CD8-positive, alpha-beta memory T cell (primary cell): ENCODE measurements around the gene PIGS. TPM values are rescaled to one million over a fixed set of nuclear protein-coding genes. Genes with fewer than 3 reads are reported as not detected.
"Not testable (repeated sequence)": the region's sequence is repeated elsewhere in the genome, so short reads cannot be mapped to it uniquely, and the experiment has no call there.

ENCODE experiments used
- CTCF ChIA-PET: fragments of 350-600 bp; sonication (Branson Sonifier 250); formaldehyde crosslinking; loops from one replicate; lab custom pipeline; 2021; ENCODE audit warnings: antibody characterized with exemption; lab: Charles Lee
- POLR2A ChIA-PET: fragments of 350-600 bp; sonication (Branson Sonifier 250); formaldehyde crosslinking; loops from one replicate; lab custom pipeline; 2021; ENCODE audit warnings: antibody characterized with exemption; lab: Charles Lee
- DNase-seq, 5 donors: peaks; one replicate each; pipeline versions ENCODE4 v3.0.0 to v3.0.0-alpha.2; 2020 to 2022; ENCODE audit warnings: mixed read lengths in 1 of 5
- H3K27ac ChIP-seq: one replicate; pipeline ENCODE4 v1.7.0; 2013; ENCODE audit warnings: low read depth, mild to moderate bottlenecking, low read length, moderate library complexity
- H3K27me3 ChIP-seq: 2 replicates; pipeline ENCODE4 v1.7.0; 2013; ENCODE audit warnings: low read length, mild to moderate bottlenecking; ENCODE audit not compliant: insufficient read depth, poor library complexity, severe bottlenecking
- H3K36me3 ChIP-seq: 2 replicates; pipeline ENCODE4 v1.7.0; 2013; ENCODE audit warnings: mild to moderate bottlenecking, low read length, moderate library complexity; ENCODE audit not compliant: insufficient read depth
- H3K4me1 ChIP-seq: 2 replicates; pipeline ENCODE4 v1.7.0; 2013; ENCODE audit warnings: mild to moderate bottlenecking, low read length, moderate library complexity; ENCODE audit not compliant: insufficient read depth
- H3K4me3 ChIP-seq: 2 replicates; pipeline ENCODE4 v1.7.0; 2013; ENCODE audit warnings: mild to moderate bottlenecking, low read length
- H3K9me3 ChIP-seq: 2 replicates; pipeline ENCODE4 v1.7.0; 2013; ENCODE audit warnings: mild to moderate bottlenecking, low read length
- H3K27ac Mint-ChIP-seq, 8 donors: one replicate each; pipeline ENCODE4 v1.8.0; 2020 to 2021; ENCODE audit warnings: mixed read lengths in 8 of 8, mild to moderate bottlenecking in 6 of 8, inconsistent platforms in 3 of 8, moderate library complexity in 3 of 8
- H3K27me3 Mint-ChIP-seq, 2 donors: one replicate each; pipeline ENCODE4 v1.8.0; 2020 to 2021; ENCODE audit warnings: mixed read lengths in 2 of 2, mild to moderate bottlenecking in 1 of 2, moderate library complexity in 1 of 2
- H3K36me3 Mint-ChIP-seq, 3 donors: one replicate each; pipeline ENCODE4 v1.8.0; 2020 to 2021; ENCODE audit warnings: mixed read lengths in 3 of 3, inconsistent platforms in 1 of 3, mild to moderate bottlenecking in 1 of 3
- H3K4me1 Mint-ChIP-seq, 3 donors: one replicate each; pipeline ENCODE4 v1.8.0; 2020 to 2021; ENCODE audit warnings: mixed read lengths in 3 of 3, inconsistent platforms in 1 of 3, mild to moderate bottlenecking in 1 of 3
- H3K4me3 Mint-ChIP-seq, 7 donors: one replicate each; pipeline ENCODE4 v1.8.0; 2020 to 2021; ENCODE audit warnings: mixed read lengths in 7 of 7, mild to moderate bottlenecking in 6 of 7, moderate library complexity in 4 of 7, inconsistent platforms in 2 of 7
- H3K9me3 Mint-ChIP-seq, 5 donors: one replicate each; pipeline ENCODE4 v1.8.0; 2020 to 2022; ENCODE audit warnings: mixed read lengths in 5 of 5, mild to moderate bottlenecking in 3 of 5, moderate library complexity in 2 of 5, inconsistent platforms in 1 of 5
- polyA plus RNA-seq: library from polyadenylated mRNA; unstranded; fragments of 300-500 nt; fragmentation: Illumina TruSeq; gene quantifications from one replicate; pipeline ENCODE4 v1.2.3, GENCODE V29; 2021
- total RNA-seq, 2 experiments: library from RNA; stranded (reverse); gene quantifications; one replicate each; pipeline ENCODE4 v1.2.3, GENCODE V29; 2021

Gene PIGS
- total and polyA plus RNA-seq, 3 experiments from 2014 or later, result 48.7 to 61.0 (median 50.0) TPM

GRCh38 chr17:28612531-28612930 lies 41.2 kb upstream of the PIGS start:
- Histone ChIP-seq H3K4me1 (no peaks in the 10 kb centered on the region), H3K9me3 (no peaks in the 10 kb centered on the region), H3K27me3 (no peaks in the 10 kb centered on the region), H3K4me3 (no peak overlapping the region), H3K36me3 (peaks cover 22% of the 10 kb centered on the region), H3K27ac (no peak overlapping the region)
- no peaks in the 10 kb centered on the region for H3K27me3 Mint-ChIP-seq
- H3K4me1 Mint-ChIP-seq, result peaks cover 0 to 6% (median 0%) of the 10 kb centered on the region in 3 donors
- peak overlapping the region in 6 of 8 donors; percentile 7 to 77 (median 58) for H3K27ac Mint-ChIP-seq
- ChIA-PET CTCF (interaction anchor here (0.8 to 5.3 kb wide), 8 partner anchors 11 to 117 kb away, joined by 3 to 37 read pairs (median 4); partner anchors contain the start of gene PIGS), POLR2A (interaction anchor here (0.7 to 1.2 kb wide), 2 partner anchors 13 to 32 kb away, joined by 3 read pairs; partner anchors contain the start of gene BLTP2)
- H3K36me3 Mint-ChIP-seq, result peaks cover 0 to 64% (median 8%) of the 10 kb centered on the region in 3 donors
- no peak overlapping the region for H3K4me3 Mint-ChIP-seq
- DNase-seq, result no peak
- no peaks in the 10 kb centered on the region for H3K9me3 Mint-ChIP-seq

GRCh38 chr17:28610376-28610775 lies 39.1 kb upstream of the PIGS start:
- Histone ChIP-seq H3K9me3 (no peaks in the 10 kb centered on the region), H3K36me3 (peaks cover under 1% of the 10 kb centered on the region), H3K27me3 (no peaks in the 10 kb centered on the region), H3K27ac (no peak overlapping the region), H3K4me3 (no peak overlapping the region), H3K4me1 (no peaks in the 10 kb centered on the region)
- Mint-ChIP-seq H3K9me3 (no peaks in the 10 kb centered on the region), H3K27me3 (no peaks in the 10 kb centered on the region), H3K27ac (peak overlapping the region in 4 of 8 donors; percentile 14 to 74 (median 60)), H3K4me1 (peaks cover 0 to 6% (median 0%) of the 10 kb centered on the region in 3 donors), H3K4me3 (no peak overlapping the region), H3K36me3 (peaks cover 0 to 47% (median 4%) of the 10 kb centered on the region in 3 donors)
- DNase-seq, result no peak
- ChIA-PET CTCF (interaction anchor here (1.4 to 5.3 kb wide), 3 partner anchors 9 to 115 kb away, joined by 4 to 37 read pairs (median 21); no protein-coding TSS in a partner anchor), POLR2A (interaction anchor here (0.7 kb wide), 1 partner anchor 38 kb away, joined by 4 read pairs; no protein-coding TSS in a partner anchor)

- CTCF ChIA-PET, result not testable (repeated sequence)
These were observed 32.7 kb upstream of the PIGS start for GRCh38 chr17:28604031-28604430.

GRCh38 chr17:28599311-28600184 lies 28.2 kb upstream of the PIGS start:
- peaks cover 0 to 5% (median 0%) of the 10 kb centered on the region in 3 donors for H3K36me3 Mint-ChIP-seq
- Histone ChIP-seq H3K36me3 (no peaks in the 10 kb centered on the region), H3K4me3 (peak overlapping the region; percentile 86), H3K4me1 (peaks cover 5% of the 10 kb centered on the region), H3K27ac (peak overlapping the region; percentile 99), H3K9me3 (no peaks in the 10 kb centered on the region), H3K27me3 (no peaks in the 10 kb centered on the region)
- no peaks in the 10 kb centered on the region for H3K9me3 Mint-ChIP-seq
- CTCF ChIA-PET, result interaction anchor here (1.3 to 2.4 kb wide), 2 partner anchors 13 to 29 kb away, joined by 9 to 10 read pairs; partner anchors contain the start of gene PIGS
- H3K27ac Mint-ChIP-seq, result peak overlapping the region; percentile 95 to 100 (median 99)
- H3K4me3 Mint-ChIP-seq, result peak overlapping the region; percentile 89 to 99 (median 93)
- POLR2A ChIA-PET, result interaction anchor here (0.7 to 3.4 kb wide), 13 partner anchors 14 to 264 kb away, joined by 3 to 39 read pairs (median 4); partner anchors contain the start of genes ALDOC, BLTP2, IFT20 and PIGS
- peak; percentile 35 to 82 (median 58) for DNase-seq
- H3K27me3 Mint-ChIP-seq, result no peaks in the 10 kb centered on the region
- peaks cover 19 to 25% (median 24%) of the 10 kb centered on the region in 3 donors for H3K4me1 Mint-ChIP-seq

More at GRCh38 chr17:28604031-28604430, 32.7 kb upstream of the PIGS start:
- H3K4me1 ChIP-seq, H3K27me3 Mint-ChIP-seq, POLR2A ChIA-PET, H3K27ac ChIP-seq, H3K9me3 ChIP-seq, H3K9me3 Mint-ChIP-seq, H3K4me1 Mint-ChIP-seq, H3K4me3 Mint-ChIP-seq, H3K27me3 ChIP-seq, H3K27ac Mint-ChIP-seq, DNase-seq, H3K4me3 ChIP-seq, H3K36me3 ChIP-seq, H3K36me3 Mint-ChIP-seq: not testable (repeated sequence)

DNA sequence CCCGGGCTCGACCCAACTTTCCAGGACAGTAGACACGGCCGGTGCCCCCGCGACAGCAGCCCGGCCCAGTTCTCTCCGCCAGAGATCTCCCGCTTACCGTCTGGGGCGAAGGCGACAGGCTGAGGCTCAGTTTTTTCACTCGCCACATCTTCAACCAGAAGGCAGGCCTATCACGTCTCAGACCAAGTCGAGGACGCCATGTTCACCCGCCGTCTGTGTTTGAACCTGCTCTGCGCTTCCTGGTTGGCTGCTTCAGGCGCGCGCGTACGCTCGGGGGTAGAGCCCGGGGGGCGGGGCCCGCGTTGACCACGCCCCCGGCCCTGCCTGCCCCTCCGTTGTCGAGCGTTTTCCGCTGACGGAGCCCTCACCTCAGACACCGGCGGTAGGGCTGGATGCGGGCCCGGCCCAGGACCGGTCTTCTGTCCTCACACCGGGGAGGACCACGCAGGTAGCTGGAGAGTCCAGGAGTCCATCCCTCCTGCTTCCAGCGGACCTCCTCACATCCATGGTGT lies 27.5 kb upstream of the PIGS start, which contains the start of gene SPAG5:
SPAG5 (minus strand) TSS at position 227 of the 512 bp plus-strand sequence; CDS start at position 148, 79 bp downstream.
- peaks cover 0 to 5% (median 0%) of the 10 kb centered on the region in 3 donors for H3K36me3 Mint-ChIP-seq
- peaks cover 5% of the 10 kb centered on the region for H3K4me1 ChIP-seq
- H3K27ac Mint-ChIP-seq, result peak within 1 kb of the TSS; percentile 95 to 100 (median 99)
- POLR2A ChIA-PET, result interaction anchor here (1.0 to 3.4 kb wide), 10 partner anchors 22 to 242 kb away, joined by 3 to 39 read pairs (median 6); partner anchors contain the start of genes ALDOC, BLTP2, PIGS and POLDIP2
- no peaks in the 10 kb centered on the region for H3K27me3 Mint-ChIP-seq
- peaks cover 19 to 25% (median 24%) of the 10 kb centered on the region in 3 donors for H3K4me1 Mint-ChIP-seq
- peak within 1 kb of the TSS; percentile 89 to 99 (median 93) for H3K4me3 Mint-ChIP-seq
- CTCF ChIA-PET, result interaction anchor here (1.3 to 2.4 kb wide), 2 partner anchors 14 to 28 kb away, joined by 9 to 10 read pairs; partner anchors contain the start of gene PIGS
- no peaks in the 10 kb centered on the region for H3K27me3 ChIP-seq
- H3K4me3 ChIP-seq, result peak within 1 kb of the TSS; percentile 86
- peak; percentile 92 to 96 (median 95) for DNase-seq
- H3K9me3 Mint-ChIP-seq, result no peaks in the 10 kb centered on the region
- peak within 1 kb of the TSS; percentile 99 for H3K27ac ChIP-seq
- H3K9me3 ChIP-seq, result no peaks in the 10 kb centered on the region
- H3K36me3 ChIP-seq, result no peaks in the 10 kb centered on the region

- Mint-ChIP-seq H3K9me3 (no peaks in the 10 kb centered on the region), H3K27ac (peak overlapping the region; percentile 95 to 100 (median 98)), H3K27me3 (no peaks in the 10 kb centered on the region), H3K36me3 (peaks cover 0 to 5% (median 0%) of the 10 kb centered on the region in 3 donors), H3K4me1 (peaks cover 19 to 25% (median 24%) of the 10 kb centered on the region in 3 donors), H3K4me3 (peak overlapping the region; percentile 89 to 99 (median 93))
- DNase-seq, result no peak
- Histone ChIP-seq H3K4me1 (peaks cover 5% of the 10 kb centered on the region), H3K4me3 (peak overlapping the region; percentile 86), H3K27me3 (no peaks in the 10 kb centered on the region), H3K9me3 (no peaks in the 10 kb centered on the region), H3K36me3 (no peaks in the 10 kb centered on the region), H3K27ac (peak overlapping the region; percentile 99)
- POLR2A ChIA-PET, result interaction anchor here (1.6 to 3.4 kb wide), 2 partner anchors 22 to 26 kb away, joined by 10 to 39 read pairs; partner anchors contain the start of genes ALDOC and PIGS
- CTCF ChIA-PET, result interaction anchor here (2.4 kb wide), 1 partner anchor 28 kb away, joined by 10 read pairs; the partner anchor contains the start of gene PIGS
These were observed 27.1 kb upstream of the PIGS start for GRCh38 chr17:28598389-28598788.

DNA sequence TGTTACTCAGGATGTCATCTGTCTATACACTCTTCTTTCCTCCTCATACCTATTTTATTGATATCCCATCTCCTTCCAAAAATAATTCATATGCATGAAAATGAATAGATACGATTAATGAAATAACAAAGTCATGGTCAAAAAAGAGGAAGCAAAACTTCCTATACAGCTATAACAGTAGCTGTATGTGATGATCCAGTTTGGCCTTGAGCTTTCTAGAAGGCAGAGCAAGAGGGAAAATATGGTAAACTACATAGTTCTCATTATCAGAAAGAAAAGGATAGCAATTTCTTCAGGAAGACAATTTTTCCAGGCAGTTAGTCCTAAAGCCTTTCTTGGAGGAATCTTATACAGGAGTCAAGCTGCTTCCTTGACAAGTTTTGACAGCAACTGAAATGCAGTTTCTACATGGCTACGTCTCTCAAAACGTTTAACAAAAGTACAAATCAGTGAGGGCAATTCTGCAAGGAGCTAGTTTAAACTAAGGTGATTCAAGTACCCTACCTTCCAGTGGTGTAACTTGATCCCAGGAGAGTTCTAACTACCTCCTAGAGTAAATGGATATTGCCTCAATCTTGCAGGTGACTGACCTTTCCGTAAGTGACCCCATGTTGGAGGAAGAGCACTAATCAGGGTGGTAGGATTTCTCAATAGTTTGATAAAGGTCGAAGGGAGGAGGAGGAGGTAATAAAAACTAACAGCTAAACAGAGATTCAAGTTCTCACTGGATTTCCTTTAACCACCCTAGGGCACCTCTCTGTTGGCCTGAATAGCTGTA lies 26.5 kb upstream of the PIGS start:
- Histone ChIP-seq H3K27me3 (no peaks in the 10 kb centered on the region), H3K27ac (peak overlapping the region; percentile 99), H3K9me3 (no peaks in the 10 kb centered on the region), H3K4me1 (peaks cover 5% of the 10 kb centered on the region), H3K36me3 (no peaks in the 10 kb centered on the region), H3K4me3 (peak overlapping the region; percentile 86)
- no peaks in the 10 kb centered on the region for H3K9me3 Mint-ChIP-seq
- no peaks in the 10 kb centered on the region for H3K27me3 Mint-ChIP-seq
- no peak for DNase-seq
- ChIA-PET POLR2A (interaction anchor here (1.6 kb wide), 1 partner anchor 21 kb away, joined by 10 read pairs; the partner anchor contains the start of gene ALDOC), CTCF (interaction anchor here (1.4 to 2.4 kb wide), 2 partner anchors 27 to 29 kb away, joined by 3 to 10 read pairs; partner anchors contain the start of gene PIGS)
- peaks cover 0 to 5% (median 0%) of the 10 kb centered on the region in 3 donors for H3K36me3 Mint-ChIP-seq
- H3K27ac Mint-ChIP-seq, result peak overlapping the region; percentile 95 to 100 (median 98)
- peaks cover 19 to 25% (median 24%) of the 10 kb centered on the region in 3 donors for H3K4me1 Mint-ChIP-seq
- peak overlapping the region; percentile 89 to 99 (median 93) for H3K4me3 Mint-ChIP-seq
